ENCODE measurements around the gene SORCS2. TPM values are rescaled to one million over a fixed set of nuclear protein-coding genes. Genes with fewer than 3 reads are reported as not detected.

SORCS2 gene
- polyA plus RNA-seq, 1 donor (not counting 4 experiments of a cell fraction or from before 2014, with no cell fraction given): 0.09 TPM

DNA sequence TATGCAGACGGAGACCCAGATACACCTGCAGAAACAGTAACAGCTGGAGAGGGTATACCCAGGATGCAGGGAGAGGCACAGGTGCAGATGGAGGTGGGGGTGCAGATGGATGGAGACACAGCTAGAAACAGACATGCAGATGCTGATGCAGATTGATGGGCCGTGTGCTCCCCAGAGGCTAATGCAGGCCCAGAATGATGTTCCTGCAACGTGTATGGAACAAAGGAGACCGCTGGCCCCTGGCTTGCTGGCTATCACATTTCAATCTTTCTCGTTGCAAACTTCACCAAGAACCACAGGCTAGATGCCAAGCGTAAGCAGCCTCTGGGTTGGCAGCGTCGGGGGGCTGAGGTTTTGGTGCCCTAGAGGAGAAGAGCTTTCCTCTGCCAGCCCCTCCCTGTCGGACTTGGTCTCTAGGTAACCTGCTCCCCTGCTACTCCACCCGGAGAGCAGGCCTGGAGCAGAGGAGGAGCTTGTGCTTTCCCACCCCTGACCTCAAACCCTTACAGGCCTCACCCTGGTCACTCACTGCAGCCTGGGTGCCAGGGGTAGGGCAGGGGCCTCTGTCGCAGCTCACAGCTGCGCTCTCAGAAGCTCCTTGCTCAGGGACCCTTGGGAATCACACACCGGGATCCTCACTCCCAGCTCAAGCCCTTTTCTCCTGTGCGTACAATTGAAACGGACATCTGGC, 311.4 kb downstream of the SORCS2 start:
- H3K9me3 ChIP-seq (ENCODE audit: control insufficient read depth, low read depth, low read length): no peaks in the 10 kb centered on the region
- dilution Hi-C loops (cut with MboI; ENCODE audit: extremely low pct_ligation_motif_present, low sequenced_read_pairs): no loop called here
- H3K4me3 ChIP-seq (ENCODE audit: control insufficient read depth in 2 of 3, extremely low read depth in 1 of 3, insufficient read depth in 2 of 3, low read depth in 1 of 3, low read length in 3 of 3): no peak overlapping the region
- no peaks in the 10 kb centered on the region for H3K36me3 ChIP-seq (ENCODE audit: control insufficient read depth in 2 of 2, extremely low read depth in 1 of 2, insufficient read depth in 2 of 2, low read length in 2 of 2)
- no peak overlapping the region for H3K4me2 ChIP-seq (ENCODE audit: control insufficient read depth, extremely low read depth, insufficient read depth, low read depth, low read length)
- no peak overlapping the region for H2AFZ ChIP-seq (ENCODE audit: control insufficient read depth, low read length)
- H4K20me1 ChIP-seq (ENCODE audit: control insufficient read depth, extremely low read depth, insufficient read depth, low read length): no peaks in the 10 kb centered on the region
- H3K27me3 ChIP-seq (ENCODE audit: control insufficient read depth, extremely low read depth, insufficient read depth, low read length): peaks cover 9% of the 10 kb centered on the region
- no peak for FAIRE-seq
- H3K79me2 ChIP-seq (ENCODE audit: control insufficient read depth, insufficient read depth, low read length): no peaks in the 10 kb centered on the region
- no peak overlapping the region for H3K9ac ChIP-seq (ENCODE audit: control insufficient read depth, extremely low read depth, insufficient read depth, low read length)
- H3K4me1 ChIP-seq (ENCODE audit: control insufficient read depth, extremely low read depth, insufficient read depth, low read length): no peaks in the 10 kb centered on the region
- no peak overlapping the region for H3K27ac ChIP-seq (ENCODE audit: control insufficient read depth, insufficient read depth, low read length)
- TF ChIP-seq, protein P1, sequence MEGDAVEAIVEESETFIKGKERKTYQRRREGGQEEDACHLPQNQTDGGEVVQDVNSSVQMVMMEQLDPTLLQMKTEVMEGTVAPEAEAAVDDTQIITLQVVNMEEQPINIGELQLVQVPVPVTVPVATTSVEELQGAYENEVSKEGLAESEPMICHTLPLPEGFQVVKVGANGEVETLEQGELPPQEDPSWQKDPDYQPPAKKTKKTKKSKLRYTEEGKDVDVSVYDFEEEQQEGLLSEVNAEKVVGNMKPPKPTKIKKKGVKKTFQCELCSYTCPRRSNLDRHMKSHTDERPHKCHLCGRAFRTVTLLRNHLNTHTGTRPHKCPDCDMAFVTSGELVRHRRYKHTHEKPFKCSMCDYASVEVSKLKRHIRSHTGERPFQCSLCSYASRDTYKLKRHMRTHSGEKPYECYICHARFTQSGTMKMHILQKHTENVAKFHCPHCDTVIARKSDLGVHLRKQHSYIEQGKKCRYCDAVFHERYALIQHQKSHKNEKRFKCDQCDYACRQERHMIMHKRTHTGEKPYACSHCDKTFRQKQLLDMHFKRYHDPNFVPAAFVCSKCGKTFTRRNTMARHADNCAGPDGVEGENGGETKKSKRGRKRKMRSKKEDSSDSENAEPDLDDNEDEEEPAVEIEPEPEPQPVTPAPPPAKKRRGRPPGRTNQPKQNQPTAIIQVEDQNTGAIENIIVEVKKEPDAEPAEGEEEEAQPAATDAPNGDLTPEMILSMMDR (optimal IDR thresholded peaks at IDR 0.05 in 1 of 3, IDR thresholded peaks at IDR 0.05 in 1 of 3, conservative IDR thresholded peaks at IDR 0.05 in 1 of 3; ENCODE audit: extremely low read depth in 1 of 3, insufficient read depth in 2 of 3, low read length in 3 of 3): no peak
- TF ChIP-seq EZH2 (IDR thresholded peaks at IDR 0.05; ENCODE audit: low read length): no peak
- no peak for DNase-seq (ENCODE audit: low read depth, low spot score)
- no peaks in the 10 kb centered on the region for H3K9me1 ChIP-seq (ENCODE audit: control insufficient read depth, extremely low read depth, insufficient read depth, low read length)

GRCh38 chr4:7505116-7505900, 313.0 kb downstream of the SORCS2 start:
- Histone ChIP-seq H3K4me1 (ENCODE audit: control insufficient read depth, extremely low read depth, insufficient read depth, low read length) (no peaks in the 10 kb centered on the region), H3K9me1 (ENCODE audit: control insufficient read depth, extremely low read depth, insufficient read depth, low read length) (no peaks in the 10 kb centered on the region), H3K79me2 (ENCODE audit: control insufficient read depth, insufficient read depth, low read length) (no peaks in the 10 kb centered on the region), H3K9ac (ENCODE audit: control insufficient read depth, extremely low read depth, insufficient read depth, low read length) (no peak overlapping the region), H3K9me3 (ENCODE audit: control insufficient read depth, low read depth, low read length) (no peaks in the 10 kb centered on the region), H3K27ac (ENCODE audit: control insufficient read depth, insufficient read depth, low read length) (no peak overlapping the region), H3K4me2 (ENCODE audit: control insufficient read depth, extremely low read depth, insufficient read depth, low read depth, low read length) (no peak overlapping the region), H4K20me1 (ENCODE audit: control insufficient read depth, extremely low read depth, insufficient read depth, low read length) (no peaks in the 10 kb centered on the region), H3K4me3 (ENCODE audit: control insufficient read depth in 2 of 3, extremely low read depth in 1 of 3, insufficient read depth in 2 of 3, low read depth in 1 of 3, low read length in 3 of 3) (no peak overlapping the region), H3K36me3 (ENCODE audit: control insufficient read depth in 2 of 2, extremely low read depth in 1 of 2, insufficient read depth in 2 of 2, low read length in 2 of 2) (no peaks in the 10 kb centered on the region), H3K27me3 (ENCODE audit: control insufficient read depth, extremely low read depth, insufficient read depth, low read length) (peaks cover 10% of the 10 kb centered on the region), H2AFZ (ENCODE audit: control insufficient read depth, low read length) (no peak overlapping the region)
- FAIRE-seq (no peak), DNase-seq (ENCODE audit: low read depth, low spot score) (no peak)
- TF ChIP-seq EZH2 (IDR thresholded peaks at IDR 0.05; ENCODE audit: low read length): no peak
- TF ChIP-seq, protein P1 (optimal IDR thresholded peaks at IDR 0.05 in 1 of 3, IDR thresholded peaks at IDR 0.05 in 1 of 3, conservative IDR thresholded peaks at IDR 0.05 in 1 of 3; ENCODE audit: extremely low read depth in 1 of 3, insufficient read depth in 2 of 3, low read length in 3 of 3): no peak
- dilution Hi-C loops (cut with MboI; ENCODE audit: extremely low pct_ligation_motif_present, low sequenced_read_pairs): no loop called here

All from keratinocyte (primary cell).